Measurements from ENCODE around the gene KDM5C. TPM values are rescaled to one million over a fixed set of nuclear protein-coding genes. Genes with fewer than 3 reads are reported as not detected.

The KDM5C gene
- total and polyA plus RNA-seq, 2 of the 4 experiments (the other 2 are of a cell fraction): 75.4 to 84.6 TPM

- TF ChIP-seq FOS (IDR thresholded peaks at IDR 0.05; ENCODE audit: low read depth, low read length) (no peak), NFE2L2 (IDR thresholded peaks at IDR 0.05; ENCODE audit: low read depth, low read length) (no peak), RAD21 (IDR thresholded peaks at IDR 0.05; ENCODE audit: low read length) (no peak), SMC3 (IDR thresholded peaks at IDR 0.05; ENCODE audit: low read depth, low read length) (no peak), CEBPB (IDR thresholded peaks at IDR 0.05; ENCODE audit: low read depth, low read length) (no peak), BHLHE40 (IDR thresholded peaks at IDR 0.05; ENCODE audit: low read depth, low read length) (no peak), POLR2A (IDR thresholded peaks at IDR 0.05; ENCODE audit: low read depth, low read length) (no peak)
- TF ChIP-seq, protein P1, sequence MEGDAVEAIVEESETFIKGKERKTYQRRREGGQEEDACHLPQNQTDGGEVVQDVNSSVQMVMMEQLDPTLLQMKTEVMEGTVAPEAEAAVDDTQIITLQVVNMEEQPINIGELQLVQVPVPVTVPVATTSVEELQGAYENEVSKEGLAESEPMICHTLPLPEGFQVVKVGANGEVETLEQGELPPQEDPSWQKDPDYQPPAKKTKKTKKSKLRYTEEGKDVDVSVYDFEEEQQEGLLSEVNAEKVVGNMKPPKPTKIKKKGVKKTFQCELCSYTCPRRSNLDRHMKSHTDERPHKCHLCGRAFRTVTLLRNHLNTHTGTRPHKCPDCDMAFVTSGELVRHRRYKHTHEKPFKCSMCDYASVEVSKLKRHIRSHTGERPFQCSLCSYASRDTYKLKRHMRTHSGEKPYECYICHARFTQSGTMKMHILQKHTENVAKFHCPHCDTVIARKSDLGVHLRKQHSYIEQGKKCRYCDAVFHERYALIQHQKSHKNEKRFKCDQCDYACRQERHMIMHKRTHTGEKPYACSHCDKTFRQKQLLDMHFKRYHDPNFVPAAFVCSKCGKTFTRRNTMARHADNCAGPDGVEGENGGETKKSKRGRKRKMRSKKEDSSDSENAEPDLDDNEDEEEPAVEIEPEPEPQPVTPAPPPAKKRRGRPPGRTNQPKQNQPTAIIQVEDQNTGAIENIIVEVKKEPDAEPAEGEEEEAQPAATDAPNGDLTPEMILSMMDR (conservative IDR thresholded peaks at IDR 0.05; ENCODE audit: low read depth, low read length): no peak
- DNase-seq (no peak), ATAC-seq (ENCODE audit: low read depth) (no peak)
- in situ Hi-C loops (cut with MboI; ENCODE audit: low sequenced_read_pairs): no loop called here
- peaks cover 4% of the 10 kb centered on the region; the same call in 1 of the 2 replicates for H4K20me1 ChIP-seq (ENCODE audit: insufficient read depth, low read length)
- H3K9me3 ChIP-seq (ENCODE audit: control insufficient read depth, insufficient read depth, low read length): no peaks in the 10 kb centered on the region
- no peak overlapping the region for H2BK5ac ChIP-seq (ENCODE audit: low read depth, low read length, poor library complexity, severe bottlenecking)
- POLR2A ChIA-PET (ENCODE audit: unreplicated experiment): no interaction called here
- H3K14ac ChIP-seq (replicated peaks; ENCODE audit: low read depth, low read length): no peak overlapping the region
- H2AFZ ChIP-seq (replicated peaks; ENCODE audit: low read length, poor library complexity): no peak overlapping the region
- dilution Hi-C loops (cut with HindIII; ENCODE audit: low sequenced_read_pairs, unreplicated experiment): no loop called here
- H2BK20ac ChIP-seq (ENCODE audit: low read depth, low read length): no peak overlapping the region
- no peak overlapping the region for H2BK120ac ChIP-seq (ENCODE audit: low read depth, low read length)
- no peaks in the 10 kb centered on the region for H3K79me1 ChIP-seq (ENCODE audit: low read depth in 1 of 2, low read length in 2 of 2)
- H2BK15ac ChIP-seq (ENCODE audit: low read depth, low read length): no peak overlapping the region
- no peak overlapping the region for H3K4me3 ChIP-seq (ENCODE audit: insufficient read depth, low read depth, low read length)
- no peak overlapping the region for H3K23ac ChIP-seq (ENCODE audit: low read depth, low read length)
- no peak overlapping the region for H4K5ac ChIP-seq (ENCODE audit: low read depth, low read length)
- no peak overlapping the region for H3K18ac ChIP-seq (ENCODE audit: low read depth, low read length)
- no peak overlapping the region for H3K27ac ChIP-seq (ENCODE audit: insufficient read depth, low read length)
- BruUV-seq (replicated peaks): no TSS peak
- no peak overlapping the region for H2AK9ac ChIP-seq (replicated peaks; ENCODE audit: low read depth, low read length, poor library complexity)
- no peaks in the 10 kb centered on the region for H3K9me1 ChIP-seq (ENCODE audit: insufficient read depth, low read length)
- CTCF ChIA-PET: no interaction called here
- peaks cover 35% of the 10 kb centered on the region; the same call in 1 of the 2 replicates for H3K27me3 ChIP-seq (ENCODE audit: control insufficient read depth, insufficient read depth, low read length)
- H4K8ac ChIP-seq (ENCODE audit: low read depth in 2 of 2, low read length in 2 of 2): no peak overlapping the region
- H3K9ac ChIP-seq (ENCODE audit: low read depth, low read length): no peak overlapping the region
- H3K4ac ChIP-seq (ENCODE audit: low read depth, low read length): no peak overlapping the region
- no peaks in the 10 kb centered on the region; the same call in 1 of the 2 replicates for H3K4me1 ChIP-seq (ENCODE audit: control insufficient read depth, insufficient read depth, low read length)
- no peak overlapping the region for H3K56ac ChIP-seq (ENCODE audit: extremely low read depth, insufficient read depth, low read length)
- H4K91ac ChIP-seq (ENCODE audit: insufficient read depth, low read depth, low read length): no peak overlapping the region
- WGBS, 2 experiments (ENCODE audit: extremely low coverage in 2 of 2, insufficient read length in 1 of 2): 100% methylated on average over 1 of the region's 13 CpGs; no CpG with 5 or more reads in 1 of the 2 experiments
- H3K36me3 ChIP-seq (ENCODE audit: control insufficient read depth, insufficient read depth, low read length): 0 out of 2 replicates have a peak, but pooled peaks cover 3% of the 10 kb centered on the region
- intact Hi-C loops (cut with micrococcal nuclease): no loop called here
- H3K4me2 ChIP-seq (ENCODE audit: low read depth, low read length): no peak overlapping the region
- no peak overlapping the region for H2AK5ac ChIP-seq (ENCODE audit: low read depth, low read length)
These were observed 32.2 kb upstream of the KDM5C start for GRCh38 chrX:53257166-53257565.
